Stimulated activated CD8-positive, alpha-beta memory T cell treated with anti-CD3 and anti-CD28 coated beads, Interleukin-15, amount 100 ng/mL, for 4 hours (primary cell): Measurements from ENCODE around the gene NTM.

Experiments
- DNase-seq, 2 donors: peaks; one replicate each; pipeline ENCODE4 v3.0.0-alpha.2; 2020; ENCODE audit warnings: low read depth in 2 of 2

The NTM gene

DNA sequence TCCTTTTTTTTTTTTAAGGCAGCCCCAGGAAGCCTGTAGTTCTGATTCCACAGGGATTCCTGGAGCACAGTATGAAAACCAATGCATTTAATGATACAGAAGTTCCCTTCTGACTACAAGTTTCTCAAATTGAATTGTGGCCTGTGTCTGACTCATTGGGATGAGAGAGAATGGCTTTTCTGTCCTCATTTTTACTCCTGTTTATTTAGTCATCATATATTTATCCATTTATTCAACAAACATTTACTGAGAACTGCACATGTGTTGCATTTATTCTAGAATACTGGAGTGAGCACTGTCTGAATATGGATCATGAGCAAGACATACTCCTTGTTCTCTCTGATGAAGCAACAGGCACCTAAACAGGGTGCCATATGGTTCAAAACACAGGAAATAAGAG lies 231.2 kb downstream of the NTM start:
- no peak for DNase-seq

DNA sequence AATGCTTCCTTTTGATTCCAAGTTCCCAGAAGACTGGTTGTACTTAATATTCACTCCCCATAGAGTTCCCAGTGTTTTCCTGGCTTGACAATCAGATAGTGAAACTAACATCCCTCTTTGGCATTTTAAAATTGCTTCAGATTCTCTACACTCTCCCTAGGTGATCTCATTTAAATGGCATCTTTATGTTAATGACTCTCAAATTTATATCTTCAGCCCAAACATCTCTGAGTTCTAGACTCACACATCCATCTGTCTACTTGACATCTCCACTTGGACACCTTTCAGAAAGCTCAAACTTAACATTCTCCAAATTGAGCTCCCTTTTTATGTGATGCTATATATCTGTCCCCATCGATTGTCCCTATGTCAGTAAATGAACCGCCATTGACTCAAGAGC lies 232.0 kb downstream of the NTM start:
- DNase-seq = no peak

DNA sequence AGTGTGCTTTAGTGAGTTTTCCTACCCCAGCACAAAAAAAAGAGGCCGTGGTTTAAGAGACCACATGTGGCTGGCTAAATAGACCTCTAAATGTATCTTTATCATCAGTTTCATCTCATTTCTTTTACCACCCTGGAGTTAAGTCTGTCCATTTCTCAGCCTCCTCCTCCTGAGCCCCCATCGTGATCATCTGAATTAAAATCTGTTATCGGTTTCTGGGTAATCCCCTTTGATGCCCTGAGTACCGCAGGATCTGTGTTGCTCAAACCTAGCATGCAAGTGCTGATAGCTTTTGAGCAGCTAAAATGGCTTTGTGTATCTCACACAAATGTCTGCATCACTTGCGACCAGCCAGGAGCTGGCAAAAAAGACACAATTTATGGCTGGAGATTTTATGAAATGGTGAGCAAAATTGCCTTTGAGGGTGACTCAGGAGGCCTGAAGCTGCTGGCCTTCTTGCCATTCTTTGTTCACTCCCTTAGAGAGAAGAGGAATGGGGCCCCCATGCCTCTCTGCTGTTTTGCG lies 236.5 kb downstream of the NTM start:
- no peak for DNase-seq

DNA sequence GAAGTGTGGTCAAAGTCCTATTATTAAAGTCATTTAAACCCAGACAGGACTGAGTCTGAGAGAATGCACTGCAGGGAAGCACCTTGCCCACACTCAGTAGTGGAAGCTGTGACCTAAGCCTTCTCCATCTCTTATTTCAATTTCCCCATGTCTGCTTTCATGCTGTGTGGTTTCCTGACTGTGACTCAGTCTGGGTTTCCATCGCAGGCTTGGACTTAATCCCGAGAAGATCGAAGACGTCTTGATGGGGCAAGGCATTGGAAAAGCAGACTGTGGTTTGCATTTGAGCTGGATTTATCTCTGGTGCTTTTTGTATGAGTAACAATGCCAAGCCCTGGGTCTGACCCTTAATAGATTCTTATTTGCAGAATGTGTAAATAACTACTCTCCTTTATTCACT lies 238.9 kb downstream of the NTM start:
- DNase-seq = no peak

DNA sequence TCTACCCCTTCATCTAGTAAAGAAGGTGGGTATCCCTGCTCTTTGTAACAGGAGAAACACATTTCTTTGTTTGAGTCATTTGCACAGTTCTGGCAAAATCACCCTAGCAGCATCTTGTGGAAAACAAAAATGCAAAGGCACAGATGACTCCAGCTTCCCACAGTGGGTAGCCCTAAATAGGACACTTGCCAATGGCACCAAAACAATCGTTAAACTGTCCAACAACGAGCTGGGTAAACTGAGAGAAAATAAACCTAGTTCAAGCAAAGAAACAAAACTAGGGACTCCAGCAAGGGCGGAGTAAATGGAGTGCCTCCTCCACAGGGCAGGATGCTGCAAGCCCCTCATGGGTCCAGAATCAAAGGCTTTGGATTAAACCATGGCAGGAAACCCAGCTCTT lies 239.5 kb downstream of the NTM start:
- no peak for DNase-seq

DNA sequence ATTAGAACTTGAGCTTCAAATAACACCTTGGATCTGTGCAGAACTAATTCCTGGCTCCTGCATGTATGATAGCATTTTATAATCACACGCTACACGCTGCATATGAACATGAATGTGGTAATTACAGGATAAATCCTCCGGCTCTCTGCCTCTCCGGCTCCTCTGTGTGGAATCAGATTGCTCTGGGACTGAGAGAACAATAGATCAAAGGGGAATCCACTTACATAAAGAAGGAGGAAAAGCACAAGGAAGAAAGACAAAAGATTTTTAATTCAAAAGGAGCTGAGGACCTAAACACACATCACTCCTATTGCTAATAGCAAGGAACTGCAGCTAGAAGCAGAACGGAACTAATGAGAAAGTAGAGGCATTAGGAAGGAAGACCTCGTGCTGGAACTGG lies 240.9 kb downstream of the NTM start:
- no peak for DNase-seq

DNA sequence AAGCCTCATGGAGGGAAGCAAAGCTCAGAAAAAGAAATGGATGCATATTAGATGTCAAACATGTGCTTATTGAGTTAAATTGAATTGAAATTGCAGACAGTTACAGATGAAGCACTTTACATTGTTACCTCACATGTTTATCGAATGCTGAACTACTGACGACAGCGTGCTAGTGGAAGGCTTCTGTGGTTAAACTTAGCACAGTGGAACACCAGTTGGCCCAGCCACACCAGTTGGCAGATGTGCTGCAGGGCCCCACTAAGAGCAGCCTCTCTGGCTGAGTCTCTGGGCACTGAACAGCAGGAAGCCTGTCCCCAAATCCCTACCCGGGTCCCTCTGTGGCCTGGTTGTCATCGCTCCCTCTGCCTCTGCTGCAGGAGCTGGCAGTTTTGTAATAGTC lies 242.1 kb downstream of the NTM start:
- DNase-seq = no peak

DNA sequence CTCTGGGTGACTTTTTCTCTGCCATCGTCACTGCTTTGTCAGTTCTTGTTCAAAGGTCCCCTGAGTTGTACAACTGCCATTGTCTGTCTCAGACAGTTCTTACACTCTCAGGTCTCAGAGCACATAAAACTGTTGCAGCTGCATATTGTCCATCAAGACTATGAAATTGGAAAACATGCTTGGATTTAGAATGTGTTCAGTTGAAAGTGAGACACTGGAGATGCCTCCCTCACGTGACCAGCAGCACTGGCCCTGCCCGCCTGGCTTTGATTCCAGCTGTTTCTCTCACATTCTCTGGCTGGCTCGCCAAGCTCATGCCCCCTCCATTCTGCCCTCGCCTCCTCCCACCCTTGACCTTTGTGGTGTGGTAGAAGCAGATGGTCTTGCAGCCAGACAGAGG lies 244.2 kb downstream of the NTM start:
- no peak for DNase-seq

DNA sequence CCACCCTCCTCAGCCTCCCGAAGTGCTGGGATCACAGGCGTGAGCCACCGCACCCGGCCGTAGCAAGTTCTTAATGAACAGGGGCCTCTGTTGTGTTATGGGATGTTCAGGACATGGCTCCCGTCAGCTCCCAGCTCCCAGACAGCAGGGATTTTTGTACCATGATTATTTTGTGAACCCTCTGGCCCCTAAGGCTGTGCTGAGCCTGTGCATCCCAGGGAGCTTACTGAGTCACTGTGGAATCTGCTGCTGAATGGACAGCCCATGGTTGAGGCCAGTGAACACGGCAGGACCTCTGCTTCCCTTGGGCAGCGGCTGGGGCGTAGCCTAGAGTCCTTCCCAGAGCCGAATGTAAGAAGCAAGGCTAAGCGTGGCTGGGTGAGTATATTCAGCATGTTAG lies 245.2 kb downstream of the NTM start:
- no peak for DNase-seq

DNA sequence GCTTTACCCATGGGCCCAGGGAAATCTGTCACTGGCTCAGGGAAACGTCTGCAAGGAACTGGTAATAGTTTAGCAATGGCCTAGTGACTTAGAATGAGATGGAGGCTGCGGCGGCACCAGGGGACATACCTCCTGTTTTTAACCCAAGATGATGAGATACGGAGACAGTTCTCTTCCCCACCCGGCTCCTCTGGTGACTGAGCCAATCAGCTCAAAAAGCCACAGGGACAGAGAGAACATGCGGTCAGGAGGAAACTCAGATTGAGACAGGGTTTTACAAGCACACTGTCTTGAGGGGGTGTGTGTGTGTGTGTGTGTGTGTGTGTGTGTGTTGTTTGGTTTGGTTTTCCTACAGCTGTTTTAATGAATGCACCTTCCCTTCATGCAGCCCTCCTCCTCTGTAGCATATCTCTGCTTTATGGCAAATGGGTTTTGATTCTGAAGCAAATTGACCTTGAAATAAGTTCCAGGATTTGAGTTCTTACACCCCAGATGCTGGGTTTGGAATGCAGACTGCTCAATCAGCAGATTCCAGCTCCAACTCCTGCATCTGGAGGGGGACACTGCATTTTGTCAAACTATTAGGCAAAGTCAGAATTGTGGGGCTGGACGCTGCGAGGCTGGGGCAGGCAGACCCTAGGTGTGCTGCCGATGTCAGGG lies 246.2 kb downstream of the NTM start:
- no peak for DNase-seq

DNA sequence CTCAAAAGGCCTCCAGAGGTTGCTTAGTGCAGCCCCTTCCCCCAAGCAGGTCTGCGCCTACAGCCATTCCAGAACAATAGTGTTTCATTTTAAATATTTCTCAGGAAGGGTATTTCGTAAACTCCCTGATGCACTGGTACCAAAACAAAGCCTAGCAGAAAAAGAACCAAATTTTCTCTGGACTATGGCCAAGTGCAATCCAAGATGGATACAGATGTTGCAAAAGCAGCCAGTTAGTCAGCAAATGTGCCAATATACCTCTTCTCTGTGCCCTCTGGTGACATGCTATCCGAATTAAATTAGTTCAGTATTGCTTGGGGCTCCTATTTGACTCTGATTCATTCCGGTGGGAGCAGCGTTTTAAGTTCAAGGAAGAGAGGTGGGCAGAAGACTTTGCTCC lies 247.8 kb downstream of the NTM start:
- no peak for DNase-seq

DNA sequence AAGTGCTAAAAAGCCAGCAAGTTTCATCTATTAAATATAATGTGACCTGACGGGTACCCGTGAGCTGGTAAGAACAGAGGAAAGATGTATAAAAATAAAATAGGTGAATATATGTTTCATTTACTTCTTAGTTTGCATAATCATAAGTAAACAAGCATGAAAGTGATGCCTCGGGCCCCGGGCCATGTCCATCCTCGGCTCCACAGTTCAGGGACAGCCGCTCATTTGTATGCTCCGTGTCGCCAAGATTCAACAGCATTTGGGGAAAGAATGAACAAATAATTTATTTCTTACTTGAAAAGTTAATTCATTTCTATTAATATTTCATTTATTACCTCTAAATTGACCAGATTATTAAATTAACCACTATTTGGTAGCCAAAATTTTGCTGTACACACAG lies 251.8 kb downstream of the NTM start:
- no peak for DNase-seq

DNA sequence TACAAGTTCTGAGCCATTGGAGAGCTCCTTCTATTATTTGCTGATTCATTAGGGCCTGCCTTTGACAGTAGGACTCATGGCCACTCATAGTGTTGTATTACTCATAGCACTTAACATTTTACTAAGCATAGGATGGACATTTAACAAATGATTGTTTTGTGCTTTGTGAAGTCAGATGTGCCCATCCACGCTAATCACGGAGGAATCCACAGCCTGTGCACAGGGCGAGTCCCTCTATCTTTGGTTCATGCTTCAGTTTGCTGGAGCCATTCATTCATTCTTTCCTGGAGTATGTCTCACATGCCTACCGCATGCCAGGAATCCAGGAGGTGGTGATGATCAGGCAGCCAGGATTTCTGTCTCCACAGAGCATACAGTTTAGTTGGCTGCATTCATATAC lies 254.1 kb downstream of the NTM start:
- DNase-seq = no peak

DNA sequence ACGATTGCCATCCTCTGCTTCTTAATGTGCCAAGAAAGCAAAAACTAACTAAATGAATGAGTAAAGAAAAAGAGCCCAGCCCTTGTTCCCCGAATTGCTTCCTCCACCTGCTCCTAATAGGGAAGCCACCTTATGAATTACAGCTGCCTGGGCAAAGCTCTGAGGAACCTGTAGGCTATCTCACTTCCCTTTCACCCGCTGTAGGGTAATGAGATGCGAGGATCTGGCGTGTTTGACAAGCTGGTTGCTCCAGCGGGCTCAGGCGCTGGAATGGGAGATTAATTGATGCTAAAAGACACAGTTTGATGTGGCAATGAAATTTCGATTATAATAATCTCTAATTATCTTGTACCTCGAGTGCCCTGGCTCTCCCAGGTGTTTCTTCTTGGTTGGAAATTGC lies 256.4 kb downstream of the NTM start:
- DNase-seq = no peak

DNA sequence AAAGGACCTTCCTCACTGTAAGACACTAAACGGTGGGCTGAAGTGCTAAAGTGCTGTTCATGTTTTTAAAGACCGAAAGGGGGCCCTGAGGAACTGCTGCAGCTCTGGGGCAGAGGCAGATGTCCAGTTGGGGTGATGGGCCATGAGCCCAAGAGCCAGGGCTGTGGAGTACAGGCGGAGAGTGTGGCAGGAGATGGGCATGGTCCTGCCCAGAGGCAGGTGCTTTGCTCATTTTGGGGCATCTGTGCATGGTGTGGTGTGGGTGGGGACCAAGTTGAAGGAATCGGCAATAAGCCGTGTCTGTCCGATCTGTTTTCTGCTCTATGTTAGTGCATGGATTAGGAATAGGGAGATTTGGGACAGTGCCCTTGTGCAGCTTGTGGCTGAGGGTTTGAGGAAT lies 258.3 kb downstream of the NTM start:
- DNase-seq = no peak

DNA sequence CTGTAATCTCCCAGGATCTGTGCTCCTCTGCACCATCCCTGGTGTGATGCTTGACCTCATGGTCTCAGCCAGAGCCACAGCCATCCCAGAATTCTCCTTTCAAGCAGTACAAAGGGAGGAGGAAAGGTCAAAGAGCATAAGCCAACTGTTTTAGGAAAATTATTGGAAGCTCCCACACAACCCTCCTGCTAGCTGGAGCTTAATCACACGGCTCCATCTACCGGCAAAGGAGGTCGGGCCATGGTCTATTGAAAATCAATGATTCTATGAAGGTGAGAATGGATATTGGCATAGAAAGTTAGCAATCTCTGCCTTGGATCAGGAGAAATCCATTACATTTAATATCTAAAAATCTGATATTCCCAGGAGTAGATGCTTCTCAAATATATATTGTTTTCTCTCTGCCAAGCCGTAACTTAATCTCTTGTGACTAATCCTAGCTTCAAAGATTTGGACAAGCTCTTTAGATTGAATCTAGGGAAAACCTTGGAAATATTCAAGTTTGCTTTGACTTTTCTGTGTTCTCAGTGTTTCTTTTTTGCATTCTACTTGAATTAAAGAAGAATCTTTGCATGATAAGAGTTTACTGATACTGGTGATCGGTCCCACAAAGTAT lies 259.6 kb downstream of the NTM start:
- no peak for DNase-seq

DNA sequence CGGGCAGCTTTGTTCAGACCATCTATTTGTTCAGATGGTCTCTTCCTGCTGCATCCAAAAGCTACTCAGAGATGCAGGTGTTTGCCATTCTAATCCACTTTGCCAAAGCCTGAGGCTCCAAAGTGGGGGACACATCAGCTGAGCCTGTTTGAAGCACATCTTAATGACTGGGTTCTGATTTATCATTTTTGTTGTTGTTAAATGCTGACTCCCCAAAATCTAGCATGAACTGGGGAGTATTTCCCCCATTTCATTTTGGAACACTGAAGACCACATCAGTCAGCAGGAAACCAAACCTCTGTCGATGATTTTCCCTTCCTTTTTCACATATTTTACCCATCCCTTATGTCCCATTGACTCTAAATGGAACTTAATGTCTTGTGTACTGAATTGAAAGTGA lies 262.6 kb downstream of the NTM start:
- DNase-seq = no peak

DNA sequence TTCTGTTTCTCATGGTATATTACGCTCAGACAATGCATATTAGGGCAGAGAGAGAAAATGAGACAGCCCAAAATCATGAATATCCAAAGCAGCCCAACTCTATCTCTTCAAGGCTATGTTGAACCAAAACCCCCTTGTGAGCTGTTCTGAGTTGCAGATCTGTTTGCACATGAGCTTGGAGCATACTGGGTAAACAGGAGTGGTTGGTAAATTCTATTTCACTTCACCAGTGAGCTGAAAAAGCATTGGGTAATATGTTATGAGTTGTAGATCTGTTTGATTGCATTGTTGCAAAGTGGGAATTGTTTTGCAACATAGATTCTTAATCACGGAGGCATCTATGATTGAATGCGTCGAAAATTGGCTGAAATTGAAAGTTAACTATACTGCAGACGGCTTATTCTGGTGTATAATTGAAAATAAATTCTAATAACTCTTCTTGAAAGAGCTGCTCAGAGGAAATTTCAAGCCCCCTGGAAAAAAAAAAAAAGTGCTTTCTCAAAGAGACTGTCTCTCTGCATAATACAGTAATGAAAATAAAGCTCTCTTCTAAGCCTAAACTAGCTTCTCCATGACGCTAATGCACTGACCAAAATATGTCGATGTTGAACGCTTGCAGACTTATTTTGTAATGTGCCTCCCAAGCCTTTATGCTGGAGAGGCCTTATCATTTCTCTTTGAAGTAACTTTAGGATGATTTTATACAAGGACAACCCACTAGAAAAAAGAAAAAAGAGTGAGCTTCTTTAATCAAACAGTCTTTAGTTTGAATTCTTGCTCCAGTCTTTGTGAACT lies 263.7 kb downstream of the NTM start:
- DNase-seq = no peak

DNA sequence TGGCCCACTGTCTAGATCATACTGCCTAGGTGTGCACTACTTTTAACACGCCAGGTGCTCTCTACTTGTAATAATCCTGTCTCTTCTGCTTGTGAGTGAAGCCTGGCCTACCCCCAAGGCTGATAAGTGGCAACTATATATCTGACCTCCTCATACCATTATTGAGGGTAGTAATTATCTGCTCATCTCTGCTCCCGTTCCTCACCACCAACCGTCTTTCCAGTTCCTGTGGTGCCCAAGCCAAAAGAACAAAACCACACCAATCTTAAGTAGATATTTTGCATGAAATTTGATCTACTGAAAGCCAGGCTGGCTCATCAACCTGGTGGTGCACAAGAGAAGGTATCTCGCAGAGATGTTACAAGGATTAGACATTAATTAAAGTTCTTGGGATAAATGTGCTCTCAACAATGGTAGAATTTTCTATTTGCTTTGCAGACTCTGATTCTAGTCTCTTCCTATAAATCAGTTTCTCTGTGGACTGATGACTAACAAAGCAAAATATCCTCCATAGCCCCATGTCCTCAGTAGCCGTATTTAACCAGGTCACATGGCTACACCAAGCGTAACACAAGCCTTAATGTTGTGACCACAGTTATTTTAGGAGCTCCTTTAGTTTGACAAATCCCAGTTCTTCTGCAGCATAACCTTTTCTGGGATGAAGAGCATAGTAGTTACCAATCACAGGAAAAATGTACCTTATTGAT lies 267.2 kb downstream of the NTM start:
- DNase-seq = no peak

DNA sequence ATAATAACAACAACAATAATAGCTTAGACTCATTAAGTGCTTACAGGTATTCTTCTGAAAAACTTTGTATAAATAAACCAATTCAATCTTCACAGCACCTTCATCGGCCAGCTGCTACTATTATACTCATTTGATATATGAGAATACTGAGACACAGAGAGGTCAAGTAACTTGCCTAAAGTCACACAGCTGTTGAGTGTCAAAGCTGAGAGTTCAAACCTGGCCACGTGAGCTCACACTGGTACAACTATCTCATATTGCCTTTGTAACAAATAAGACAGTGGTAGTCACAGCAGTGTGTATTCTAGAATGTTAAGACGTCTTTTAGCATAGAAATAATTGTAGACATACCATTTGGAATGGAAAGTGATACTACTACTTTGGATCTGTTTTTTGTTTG lies 268.5 kb downstream of the NTM start:
- DNase-seq = no peak

DNA sequence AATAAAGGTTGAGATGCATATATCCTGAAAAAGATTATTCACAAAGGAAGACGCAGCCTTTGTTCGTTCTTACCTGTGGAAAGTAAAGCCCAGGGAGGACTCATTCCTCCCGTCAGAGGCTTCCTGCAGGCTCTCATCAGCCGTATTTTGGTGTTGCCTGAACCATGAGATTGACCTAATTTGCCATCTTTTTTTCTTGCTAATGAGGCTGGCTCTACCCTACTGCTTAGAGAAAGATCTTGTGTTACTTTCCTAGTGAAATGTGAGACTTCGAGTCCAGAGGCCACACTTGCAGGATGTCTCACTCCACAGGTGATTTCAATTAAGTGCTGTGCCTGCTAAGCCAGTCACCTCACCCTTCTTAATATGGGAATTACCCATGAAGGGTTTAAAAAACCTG lies 269.9 kb downstream of the NTM start:
- DNase-seq = no peak

DNA sequence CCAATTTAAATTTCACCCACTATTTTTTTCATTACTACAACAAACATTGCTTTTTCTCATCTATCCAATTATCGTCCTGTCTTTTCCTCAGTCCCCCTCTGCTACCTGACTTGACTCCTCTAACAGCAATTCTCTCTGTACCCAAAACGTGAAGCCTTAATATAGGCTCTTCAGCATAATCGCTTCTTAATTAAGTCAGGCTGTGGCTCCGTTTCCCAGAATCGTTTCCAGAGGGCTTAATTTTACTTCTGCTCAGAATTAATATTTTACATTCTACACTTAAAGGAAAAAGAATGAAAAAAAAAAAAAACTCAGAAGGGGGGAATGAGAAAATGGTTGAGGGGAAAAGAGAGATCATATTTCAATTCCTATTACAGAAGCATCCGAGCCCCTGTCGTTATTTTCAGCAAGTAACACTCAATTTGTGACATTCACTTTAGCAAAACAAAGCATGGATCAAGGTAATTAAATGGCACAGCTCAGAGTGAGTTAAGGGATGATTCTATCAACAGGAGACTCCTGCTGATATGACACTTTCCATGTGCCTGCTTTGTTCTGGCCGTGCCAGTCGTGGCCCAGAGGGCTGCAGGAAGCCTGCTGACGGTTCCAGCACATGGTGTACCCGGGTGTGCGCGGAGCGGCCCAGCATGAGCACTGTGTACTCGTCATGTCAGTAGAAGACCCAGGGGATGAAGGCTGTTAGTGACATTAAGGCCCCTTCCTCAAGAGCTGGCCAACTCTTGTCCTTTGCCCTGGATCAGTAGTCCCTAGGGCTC lies 272.5 kb downstream of the NTM start:
- no peak for DNase-seq
